Type B pancreatic cell (in vitro differentiated cells): ENCODE results near the gene KMO. TPM values are rescaled to one million over a fixed set of nuclear protein-coding genes. Genes with fewer than 3 reads are reported as not detected.

Source experiments
- DNase-seq: peaks from one replicate; pipeline ENCODE4 v3.0.0; 2021; ENCODE audit warnings: mixed read lengths; ENCODE audit not compliant: unreplicated experiment; ENCODE audit errors: extremely low spot score
- H3K27ac Mint-ChIP-seq: 2 replicates; pipeline ENCODE4 v1.8.0; 2021; ENCODE audit warnings: mild to moderate bottlenecking, mixed read lengths
- H3K27me3 Mint-ChIP-seq: 2 replicates; pipeline ENCODE4 v1.8.0; 2021; ENCODE audit warnings: mixed read lengths
- H3K36me3 Mint-ChIP-seq: 2 replicates; pipeline ENCODE4 v1.8.0; 2021; ENCODE audit warnings: mixed read lengths
- H3K4me1 Mint-ChIP-seq: one replicate; pipeline ENCODE4 v1.8.0; 2021; ENCODE audit warnings: mixed read lengths; ENCODE audit not compliant: unreplicated experiment
- H3K4me3 Mint-ChIP-seq: 2 replicates; pipeline ENCODE4 v1.8.0; 2021; ENCODE audit warnings: mild to moderate bottlenecking, mixed read lengths
- H3K9me3 Mint-ChIP-seq: 2 replicates; pipeline ENCODE4 v1.8.0; 2021; ENCODE audit warnings: mixed read lengths
- total RNA-seq: library from RNA; stranded (reverse); gene quantifications from 2 replicates; pipeline ENCODE4 v1.2.1, GENCODE V29; 2021; ENCODE audit warnings: low replicate concordance
- TF ChIP-seq, protein P1 (sequence below): fragments of 200-600 bp; sonication (generic); conservative IDR thresholded peaks from 2 replicates; pipeline ENCODE4 v1.5.0; 2021; ENCODE audit warnings: antibody characterized with exemption, mild to moderate bottlenecking

Gene KMO
- total RNA-seq, 1 donor from 2014 or later, result 1.1 TPM

DNA sequence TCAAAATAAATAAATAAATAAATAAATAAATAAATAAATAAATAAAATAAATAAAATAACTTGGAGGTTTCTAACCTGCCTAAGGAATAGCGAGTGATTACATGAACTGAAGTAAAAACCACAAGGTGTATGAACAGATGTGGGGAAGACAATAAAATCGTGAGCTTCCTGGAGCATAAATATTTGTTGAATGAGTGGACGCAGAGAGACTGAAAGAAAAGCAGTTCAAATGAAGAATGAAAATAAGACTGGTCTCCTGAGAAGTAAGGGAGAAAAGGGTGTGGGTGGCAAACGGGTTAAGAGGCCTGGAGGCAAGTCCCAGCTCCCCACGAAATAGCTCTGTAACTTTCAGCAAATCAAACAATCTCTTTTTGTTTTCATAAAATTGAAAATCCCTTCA, 74.4 kb downstream of the KMO start:
- TF ChIP-seq, protein P1, sequence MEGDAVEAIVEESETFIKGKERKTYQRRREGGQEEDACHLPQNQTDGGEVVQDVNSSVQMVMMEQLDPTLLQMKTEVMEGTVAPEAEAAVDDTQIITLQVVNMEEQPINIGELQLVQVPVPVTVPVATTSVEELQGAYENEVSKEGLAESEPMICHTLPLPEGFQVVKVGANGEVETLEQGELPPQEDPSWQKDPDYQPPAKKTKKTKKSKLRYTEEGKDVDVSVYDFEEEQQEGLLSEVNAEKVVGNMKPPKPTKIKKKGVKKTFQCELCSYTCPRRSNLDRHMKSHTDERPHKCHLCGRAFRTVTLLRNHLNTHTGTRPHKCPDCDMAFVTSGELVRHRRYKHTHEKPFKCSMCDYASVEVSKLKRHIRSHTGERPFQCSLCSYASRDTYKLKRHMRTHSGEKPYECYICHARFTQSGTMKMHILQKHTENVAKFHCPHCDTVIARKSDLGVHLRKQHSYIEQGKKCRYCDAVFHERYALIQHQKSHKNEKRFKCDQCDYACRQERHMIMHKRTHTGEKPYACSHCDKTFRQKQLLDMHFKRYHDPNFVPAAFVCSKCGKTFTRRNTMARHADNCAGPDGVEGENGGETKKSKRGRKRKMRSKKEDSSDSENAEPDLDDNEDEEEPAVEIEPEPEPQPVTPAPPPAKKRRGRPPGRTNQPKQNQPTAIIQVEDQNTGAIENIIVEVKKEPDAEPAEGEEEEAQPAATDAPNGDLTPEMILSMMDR, result no peak
- Mint-ChIP-seq H3K4me1 (peaks cover 3% of the 10 kb centered on the region), H3K36me3 (peaks cover 18% of the 10 kb centered on the region), H3K4me3 (no peak overlapping the region), H3K27ac (no peak overlapping the region), H3K9me3 (no peaks in the 10 kb centered on the region), H3K27me3 (no peaks in the 10 kb centered on the region)
- no peak for DNase-seq

DNA sequence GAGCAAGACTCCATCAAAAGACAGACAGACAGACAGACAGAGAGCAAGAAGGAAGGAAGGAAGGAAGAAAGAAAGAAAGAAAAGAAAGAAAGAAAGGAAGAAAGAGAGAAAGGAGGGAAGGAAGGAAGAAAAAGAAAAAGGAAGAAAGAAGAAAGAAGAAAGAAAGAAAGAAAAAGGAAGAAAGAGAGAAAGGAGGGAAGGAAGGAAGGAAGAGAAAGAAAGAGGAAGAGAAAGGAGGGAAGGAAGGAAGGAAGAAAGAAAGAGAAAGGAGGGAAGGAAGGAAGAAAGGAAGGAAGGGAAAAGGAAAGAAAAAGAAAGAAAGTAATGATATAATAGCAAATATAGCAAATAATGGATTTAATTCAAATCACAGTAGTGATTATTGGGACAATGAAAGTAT, 75.3 kb downstream of the KMO start:
- Mint-ChIP-seq H3K4me1 (peaks cover 3% of the 10 kb centered on the region), H3K27ac (no peak overlapping the region), H3K4me3 (no peak overlapping the region), H3K36me3 (peaks cover 10% of the 10 kb centered on the region), H3K9me3 (no peaks in the 10 kb centered on the region), H3K27me3 (no peaks in the 10 kb centered on the region)
- no peak for DNase-seq
- TF ChIP-seq, protein P1, result no peak

DNA sequence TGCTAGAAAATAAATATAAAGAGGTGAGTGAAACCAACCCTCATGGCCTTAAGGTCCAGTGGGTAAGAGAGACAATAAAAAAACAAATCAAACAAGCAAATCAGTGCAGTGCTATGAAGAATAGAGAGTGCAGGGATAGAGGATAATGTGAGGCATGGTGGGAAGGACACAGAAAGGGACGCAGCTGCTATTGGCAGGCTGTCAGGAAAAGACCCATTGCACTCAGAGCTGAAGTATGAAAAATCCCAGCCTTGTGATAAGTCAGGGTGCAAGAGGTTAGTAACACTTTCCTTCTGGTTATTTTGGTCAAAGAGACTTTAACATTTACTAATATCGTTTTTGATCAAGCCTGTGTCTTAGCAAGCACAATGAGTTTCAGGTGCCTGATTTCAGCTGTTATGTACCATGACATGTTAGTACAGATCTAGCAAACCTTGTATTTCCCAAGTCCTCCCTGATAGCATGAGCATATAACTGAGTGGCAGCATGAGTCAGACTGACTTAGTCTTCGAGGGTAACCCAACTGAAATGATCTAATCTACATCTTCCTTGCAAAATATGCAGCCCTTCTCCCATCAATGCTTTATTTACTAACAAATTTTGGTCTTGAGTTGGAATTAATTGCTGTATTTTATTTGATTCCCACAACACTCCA, 76.3 kb downstream of the KMO start:
- Mint-ChIP-seq H3K27me3 (no peaks in the 10 kb centered on the region), H3K4me3 (no peak overlapping the region), H3K36me3 (peaks cover under 1% of the 10 kb centered on the region), H3K9me3 (no peaks in the 10 kb centered on the region), H3K27ac (no peak overlapping the region), H3K4me1 (peaks cover 3% of the 10 kb centered on the region)
- DNase-seq, result no peak
- TF ChIP-seq, protein P1, result no peak

DNA sequence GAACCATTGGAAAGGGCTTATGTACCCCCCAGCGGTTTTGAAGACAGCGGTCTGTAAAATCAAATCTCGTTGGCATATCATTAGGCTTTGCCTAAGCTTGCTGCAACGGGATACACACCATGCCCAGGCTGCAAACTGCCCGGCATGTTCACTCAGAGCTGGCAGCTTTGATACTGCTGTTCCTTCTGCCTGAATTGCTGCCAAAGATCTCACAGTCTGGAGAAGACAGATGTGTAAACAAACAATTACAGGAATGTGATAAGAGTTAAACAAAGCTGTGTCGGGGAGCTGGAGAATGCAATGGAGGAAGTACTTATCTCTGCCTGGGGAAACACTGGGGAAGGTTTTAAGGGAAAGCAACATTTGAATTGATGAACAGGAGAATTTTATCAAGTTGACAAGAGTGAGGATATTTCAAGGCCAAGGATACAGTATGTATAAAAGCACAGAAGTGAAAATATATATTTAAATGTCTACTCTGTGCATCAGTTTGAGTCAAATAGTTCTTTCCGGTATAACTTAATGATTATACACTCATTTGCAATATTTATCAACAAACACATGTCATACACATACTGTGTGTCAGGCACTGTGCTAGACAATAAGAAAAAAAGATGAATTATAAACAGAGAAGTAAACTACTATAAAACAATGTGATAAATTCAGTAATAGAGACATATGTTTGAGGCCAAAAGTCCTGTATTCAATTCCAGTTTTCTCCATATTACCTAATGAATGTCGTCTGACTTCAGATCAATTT, 78.1 kb downstream of the KMO start:
- DNase-seq, result no peak
- H3K4me3 Mint-ChIP-seq, result no peak overlapping the region
- TF ChIP-seq, protein P1, result no peak
- H3K27me3 Mint-ChIP-seq, result no peaks in the 10 kb centered on the region
- no peaks in the 10 kb centered on the region for H3K9me3 Mint-ChIP-seq
- no peak overlapping the region for H3K27ac Mint-ChIP-seq
- peaks cover 3% of the 10 kb centered on the region for H3K4me1 Mint-ChIP-seq
- no peaks in the 10 kb centered on the region for H3K36me3 Mint-ChIP-seq

DNA sequence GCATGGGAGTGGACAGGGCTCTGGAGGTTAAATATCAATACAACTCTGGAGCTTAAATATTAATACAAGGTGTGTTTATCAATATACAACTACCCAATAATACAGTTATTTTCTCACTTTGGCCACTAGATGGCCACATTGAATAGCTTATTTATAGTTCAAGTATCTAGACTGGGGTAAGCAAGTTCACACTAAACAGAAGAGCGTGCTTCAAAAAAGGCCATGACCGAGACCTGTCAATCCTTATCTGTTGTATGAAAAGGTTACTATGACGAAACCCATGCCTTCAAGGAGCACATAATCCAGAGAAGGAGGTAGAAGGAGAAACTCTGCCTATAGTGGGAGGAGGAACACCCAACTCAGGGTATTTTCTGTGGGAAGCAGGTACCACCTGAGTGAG, 78.9 kb downstream of the KMO start:
- no peak overlapping the region for H3K4me3 Mint-ChIP-seq
- peaks cover under 1% of the 10 kb centered on the region for H3K36me3 Mint-ChIP-seq
- DNase-seq, result no peak
- H3K27ac Mint-ChIP-seq, result no peak overlapping the region
- no peaks in the 10 kb centered on the region for H3K9me3 Mint-ChIP-seq
- no peaks in the 10 kb centered on the region for H3K27me3 Mint-ChIP-seq
- H3K4me1 Mint-ChIP-seq, result peaks cover 5% of the 10 kb centered on the region
- TF ChIP-seq, protein P1, result peak; percentile 84
